ENCODE measurements around the gene ERI3. TPM values are rescaled to one million over a fixed set of nuclear protein-coding genes. Genes with fewer than 3 reads are reported as not detected.

Gene ERI3
- total RNA-seq, 1 donor from 2014 or later: 96.1 TPM

- Mint-ChIP-seq H3K4me1 (ENCODE audit: low read depth) (peaks cover 40% of the 10 kb centered on the region), H3K27me3 (no peaks in the 10 kb centered on the region), H3K4me3 (ENCODE audit: low read depth) (no peak overlapping the region)
These were observed 62.4 kb downstream of the ERI3 start for GRCh38 chr1:44292651-44293050.

GRCh38 chr1:44290250-44291094, 64.6 kb downstream of the ERI3 start:
- Mint-ChIP-seq H3K4me3 (ENCODE audit: low read depth) (no peak overlapping the region), H3K9me3 (ENCODE audit: low read depth) (no peaks in the 10 kb centered on the region), H3K36me3 (ENCODE audit: insufficient read depth) (peaks cover 21% of the 10 kb centered on the region), H3K27ac (no peak overlapping the region), H3K4me1 (ENCODE audit: low read depth) (peaks cover 26% of the 10 kb centered on the region), H3K27me3 (no peaks in the 10 kb centered on the region)
- no peak for DNase-seq (ENCODE audit: low spot score, unreplicated experiment)
- no peak for TF ChIP-seq CTCF (IDR thresholded peaks at IDR 0.05; ENCODE audit: unreplicated experiment)

More at GRCh38 chr1:44292651-44293050, 62.4 kb downstream of the ERI3 start:
- TF ChIP-seq CTCF (IDR thresholded peaks at IDR 0.05; ENCODE audit: unreplicated experiment): no peak
- no peak for DNase-seq (ENCODE audit: low spot score, unreplicated experiment)
- no peak overlapping the region for H3K27ac Mint-ChIP-seq
- no peaks in the 10 kb centered on the region for H3K9me3 Mint-ChIP-seq (ENCODE audit: low read depth)
- H3K36me3 Mint-ChIP-seq (ENCODE audit: insufficient read depth): peaks cover 20% of the 10 kb centered on the region

GRCh38 chr1:44289530-44289929, 65.5 kb downstream of the ERI3 start:
- Mint-ChIP-seq H3K36me3 (ENCODE audit: insufficient read depth) (peaks cover 19% of the 10 kb centered on the region), H3K9me3 (ENCODE audit: low read depth) (no peaks in the 10 kb centered on the region), H3K4me1 (ENCODE audit: low read depth) (peaks cover 27% of the 10 kb centered on the region), H3K27ac (peak overlapping the region; percentile 22), H3K4me3 (ENCODE audit: low read depth) (no peak overlapping the region), H3K27me3 (no peaks in the 10 kb centered on the region)
- no peak for TF ChIP-seq CTCF (IDR thresholded peaks at IDR 0.05; ENCODE audit: unreplicated experiment)
- DNase-seq (ENCODE audit: low spot score, unreplicated experiment): no peak

- H3K4me1 Mint-ChIP-seq (ENCODE audit: low read depth): peaks cover 34% of the 10 kb centered on the region
- no peaks in the 10 kb centered on the region for H3K27me3 Mint-ChIP-seq
- peaks cover 16% of the 10 kb centered on the region for H3K36me3 Mint-ChIP-seq (ENCODE audit: insufficient read depth)
- no peak for TF ChIP-seq CTCF (IDR thresholded peaks at IDR 0.05; ENCODE audit: unreplicated experiment)
- no peak overlapping the region for H3K4me3 Mint-ChIP-seq (ENCODE audit: low read depth)
- H3K27ac Mint-ChIP-seq: no peak overlapping the region
- no peak for DNase-seq (ENCODE audit: low spot score, unreplicated experiment)
- H3K9me3 Mint-ChIP-seq (ENCODE audit: low read depth): no peaks in the 10 kb centered on the region
These were observed 66.2 kb downstream of the ERI3 start for GRCh38 chr1:44288883-44289282.

- Mint-ChIP-seq H3K4me3 (ENCODE audit: low read depth) (no peak overlapping the region), H3K4me1 (ENCODE audit: low read depth) (peaks cover 21% of the 10 kb centered on the region), H3K27ac (peak overlapping the region; percentile 83), H3K27me3 (no peaks in the 10 kb centered on the region), H3K36me3 (ENCODE audit: insufficient read depth) (peaks cover 21% of the 10 kb centered on the region), H3K9me3 (ENCODE audit: low read depth) (no peaks in the 10 kb centered on the region)
- no peak for DNase-seq (ENCODE audit: low spot score, unreplicated experiment)
- TF ChIP-seq CTCF (IDR thresholded peaks at IDR 0.05; ENCODE audit: unreplicated experiment): no peak
These were observed 70.9 kb downstream of the ERI3 start for GRCh38 chr1:44284184-44284583.

All from progenitor cell of endocrine pancreas (in vitro differentiated cells).